ENCODE data around the gene SSR1. TPM values are rescaled to one million over a fixed set of nuclear protein-coding genes. Genes with fewer than 3 reads are reported as not detected.
"Not testable (repeated sequence)": the region's sequence is repeated elsewhere in the genome, so short reads cannot be mapped to it uniquely, and the experiment has no call there.

The SSR1 gene
- total RNA-seq, 5 donors from 2014 or later (not counting 1 experiment from before 2014, with no cell fraction given), result 75.7 to 111 (median 100) TPM

DNA sequence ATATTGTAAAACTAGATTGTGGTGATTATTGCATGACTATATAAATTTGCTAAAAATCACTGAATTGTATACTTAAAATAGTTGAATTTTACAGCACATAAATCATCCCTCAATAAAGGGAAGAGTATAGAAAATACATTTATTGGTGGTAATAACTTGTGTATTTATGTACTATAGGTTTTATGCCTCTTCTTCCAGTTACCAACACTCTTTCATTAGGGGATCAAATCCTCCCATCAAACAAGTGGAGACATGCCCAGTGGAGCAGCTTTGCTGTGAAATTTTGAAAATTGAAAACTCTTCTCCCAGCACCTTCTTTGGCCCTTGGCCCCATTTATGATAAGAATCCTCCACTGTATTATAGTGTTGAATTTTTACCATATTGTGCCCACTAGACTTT lies 10.1 kb upstream of the SSR1 start:
- ChIA-PET POLR2A (no interaction called here), CTCF (interaction anchor here in 1 of 2 donors (0.6 kb wide), 1 partner anchor 645 kb away, joined by 4 read pairs; no protein-coding TSS in a partner anchor)

DNA sequence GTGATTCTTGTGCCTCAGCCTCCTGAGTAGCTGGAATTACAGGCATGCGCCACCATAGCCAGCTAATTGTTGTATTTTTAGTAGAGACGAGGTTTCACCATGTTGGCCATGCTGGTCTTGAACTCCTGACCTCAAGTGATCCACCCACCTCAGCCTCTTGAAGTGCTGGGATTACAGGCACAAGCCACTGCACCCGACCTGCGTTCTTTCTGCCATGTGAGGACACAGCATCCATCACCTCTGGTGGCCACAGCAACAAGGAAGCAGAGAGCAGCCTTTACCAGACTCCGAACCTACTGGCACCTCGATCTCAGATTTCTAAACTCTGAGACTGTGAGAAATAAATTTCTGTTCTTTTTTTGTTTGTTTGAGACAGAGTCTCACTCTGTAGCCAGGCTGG lies 8.9 kb upstream of the SSR1 start:
- H3K27me3 ChIP-seq (replicated peaks in 1 of 2; ENCODE audit: control insufficient read depth in 2 of 2, extremely low read depth in 1 of 2, insufficient read depth in 2 of 2, low read length in 1 of 2); H3K36me3 Mint-ChIP-seq; H3K9me3 Mint-ChIP-seq; H3K4me3 Mint-ChIP-seq; H3K27me3 Mint-ChIP-seq; H3K27ac Mint-ChIP-seq; DNase-seq; H3K4me3 ChIP-seq (ENCODE audit: control insufficient read depth in 1 of 2, extremely low read depth in 1 of 2, low read length in 1 of 2); H3K4me1 Mint-ChIP-seq; CTCF ChIA-PET; H3K4me1 ChIP-seq (ENCODE audit: control insufficient read depth in 1 of 2, extremely low read depth in 1 of 2, insufficient read depth in 2 of 2, low read length in 2 of 2); H3K27ac ChIP-seq (ENCODE audit: low read length); H3K9me3 ChIP-seq; H3K36me3 ChIP-seq (ENCODE audit: control insufficient read depth in 2 of 2, extremely low read depth in 1 of 2, insufficient read depth in 1 of 2, low read length in 1 of 2); ATAC-seq (replicated peaks in 1 of 4); POLR2A ChIA-PET: not testable (repeated sequence)
- 80% methylated on average over 3 of the region's 6 CpGs for WGBS (ENCODE audit: insufficient coverage)

More for the DNA sequence above, 10.1 kb upstream of the SSR1 start:
- peaks cover 0 to 5% of the 10 kb centered on the region in 2 experiments for H3K27me3 ChIP-seq (replicated peaks in 1 of 2; ENCODE audit: control insufficient read depth in 2 of 2, extremely low read depth in 1 of 2, insufficient read depth in 2 of 2, low read length in 1 of 2)
- ATAC-seq (replicated peaks in 1 of 4) (no peak), DNase-seq (no peak)
- Mint-ChIP-seq H3K27me3 (peaks cover 3 to 4% of the 10 kb centered on the region in 2 donors), H3K4me1 (peaks cover 0 to 3% (median 0%) of the 10 kb centered on the region in 3 donors), H3K9me3 (peaks cover 0 to 4% (median 0%) of the 10 kb centered on the region in 3 donors), H3K27ac (no peak overlapping the region), H3K36me3 (no peaks in the 10 kb centered on the region), H3K4me3 (no peak overlapping the region)
- no peak overlapping the region for H3K4me3 ChIP-seq (ENCODE audit: control insufficient read depth in 1 of 2, extremely low read depth in 1 of 2, low read length in 1 of 2)
- no peak overlapping the region for H3K27ac ChIP-seq (ENCODE audit: low read length)
- no peaks in the 10 kb centered on the region for H3K9me3 ChIP-seq
- H3K4me1 ChIP-seq (ENCODE audit: control insufficient read depth in 1 of 2, extremely low read depth in 1 of 2, insufficient read depth in 2 of 2, low read length in 2 of 2), result no peaks in the 10 kb centered on the region
- no peaks in the 10 kb centered on the region for H3K36me3 ChIP-seq (ENCODE audit: control insufficient read depth in 2 of 2, extremely low read depth in 1 of 2, insufficient read depth in 1 of 2, low read length in 1 of 2)

DNA sequence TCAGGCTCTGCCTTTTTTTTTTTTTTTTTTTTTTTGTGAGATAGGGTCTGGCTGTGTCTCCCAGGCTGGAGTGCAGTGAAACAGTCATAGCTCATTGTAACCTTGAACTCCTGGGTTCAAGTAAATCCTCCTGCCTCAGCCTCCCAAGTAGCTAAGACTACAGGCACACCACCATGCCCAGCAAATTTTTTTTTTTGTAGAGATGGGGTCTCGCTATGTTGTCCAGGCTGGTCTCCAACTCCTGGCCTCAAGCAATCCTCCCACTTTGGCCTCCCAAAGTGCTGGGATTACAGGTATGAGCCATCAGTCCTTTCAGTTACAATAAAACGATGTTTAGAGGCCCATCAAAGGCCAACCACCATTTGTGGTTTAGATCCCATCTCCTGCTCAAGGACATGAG lies 6.4 kb upstream of the SSR1 start:
- ATAC-seq (replicated peaks in 1 of 4); H3K27ac ChIP-seq (ENCODE audit: low read length); H3K4me3 Mint-ChIP-seq; H3K36me3 Mint-ChIP-seq; H3K27ac Mint-ChIP-seq; H3K9me3 ChIP-seq; H3K27me3 Mint-ChIP-seq; H3K36me3 ChIP-seq (ENCODE audit: control insufficient read depth in 2 of 2, extremely low read depth in 1 of 2, insufficient read depth in 1 of 2, low read length in 1 of 2); POLR2A ChIA-PET; H3K4me3 ChIP-seq (ENCODE audit: control insufficient read depth in 1 of 2, extremely low read depth in 1 of 2, low read length in 1 of 2); H3K4me1 ChIP-seq (ENCODE audit: control insufficient read depth in 1 of 2, extremely low read depth in 1 of 2, insufficient read depth in 2 of 2, low read length in 2 of 2); H3K27me3 ChIP-seq (replicated peaks in 1 of 2; ENCODE audit: control insufficient read depth in 2 of 2, extremely low read depth in 1 of 2, insufficient read depth in 2 of 2, low read length in 1 of 2); H3K4me1 Mint-ChIP-seq; H3K9me3 Mint-ChIP-seq; DNase-seq: not testable (repeated sequence)
- WGBS (ENCODE audit: insufficient coverage), result 78% methylated on average over 1 of the region's 2 CpGs
- CTCF ChIA-PET, result interaction anchor here in 1 of 2 donors (0.6 kb wide), 2 partner anchors 72 to 768 kb away, joined by 3 to 4 read pairs; no protein-coding TSS in a partner anchor

DNA sequence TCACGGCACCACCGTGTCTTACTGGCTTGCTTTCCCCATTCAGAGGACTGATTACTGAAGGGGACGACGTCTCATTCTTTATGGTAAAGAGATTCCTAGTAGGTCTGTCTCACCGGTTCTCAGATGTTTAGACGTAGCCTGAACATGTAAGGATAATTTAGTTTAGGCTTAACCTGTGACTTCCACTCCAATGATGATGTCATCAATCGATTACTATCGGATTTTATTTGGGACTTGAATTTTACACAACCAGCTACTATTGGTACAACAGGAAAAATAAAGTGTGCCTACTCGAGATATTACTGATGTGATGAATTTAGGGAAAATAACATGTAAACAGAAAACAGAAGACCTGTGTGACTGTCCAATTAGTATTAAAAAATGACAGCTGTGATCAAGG lies 4.5 kb upstream of the SSR1 start:
- no peak overlapping the region for H3K4me3 Mint-ChIP-seq
- H3K9me3 Mint-ChIP-seq, result no peaks in the 10 kb centered on the region
- ATAC-seq (replicated peaks in 1 of 4) (no peak), DNase-seq (no peak)
- WGBS (ENCODE audit: insufficient coverage), result no CpG with 5 or more reads among the region's 9 CpGs
- POLR2A ChIA-PET, result no interaction called here
- Histone ChIP-seq H3K4me3 (ENCODE audit: control insufficient read depth in 1 of 2, extremely low read depth in 1 of 2, low read length in 1 of 2) (no peak overlapping the region), H3K27ac (ENCODE audit: low read length) (no peak overlapping the region), H3K9me3 (no peaks in the 10 kb centered on the region), H3K27me3 (replicated peaks in 1 of 2; ENCODE audit: control insufficient read depth in 2 of 2, extremely low read depth in 1 of 2, insufficient read depth in 2 of 2, low read length in 1 of 2) (no peaks in the 10 kb centered on the region), H3K36me3 (ENCODE audit: control insufficient read depth in 2 of 2, extremely low read depth in 1 of 2, insufficient read depth in 1 of 2, low read length in 1 of 2) (no peaks in the 10 kb centered on the region), H3K4me1 (ENCODE audit: control insufficient read depth in 1 of 2, extremely low read depth in 1 of 2, insufficient read depth in 2 of 2, low read length in 2 of 2) (peaks cover 2 to 12% of the 10 kb centered on the region in 2 experiments)
- H3K4me1 Mint-ChIP-seq, result peaks cover 12 to 14% (median 14%) of the 10 kb centered on the region in 3 donors
- H3K36me3 Mint-ChIP-seq, result no peaks in the 10 kb centered on the region
- CTCF ChIA-PET, result no interaction called here
- no peak overlapping the region for H3K27ac Mint-ChIP-seq
- no peaks in the 10 kb centered on the region for H3K27me3 Mint-ChIP-seq

DNA sequence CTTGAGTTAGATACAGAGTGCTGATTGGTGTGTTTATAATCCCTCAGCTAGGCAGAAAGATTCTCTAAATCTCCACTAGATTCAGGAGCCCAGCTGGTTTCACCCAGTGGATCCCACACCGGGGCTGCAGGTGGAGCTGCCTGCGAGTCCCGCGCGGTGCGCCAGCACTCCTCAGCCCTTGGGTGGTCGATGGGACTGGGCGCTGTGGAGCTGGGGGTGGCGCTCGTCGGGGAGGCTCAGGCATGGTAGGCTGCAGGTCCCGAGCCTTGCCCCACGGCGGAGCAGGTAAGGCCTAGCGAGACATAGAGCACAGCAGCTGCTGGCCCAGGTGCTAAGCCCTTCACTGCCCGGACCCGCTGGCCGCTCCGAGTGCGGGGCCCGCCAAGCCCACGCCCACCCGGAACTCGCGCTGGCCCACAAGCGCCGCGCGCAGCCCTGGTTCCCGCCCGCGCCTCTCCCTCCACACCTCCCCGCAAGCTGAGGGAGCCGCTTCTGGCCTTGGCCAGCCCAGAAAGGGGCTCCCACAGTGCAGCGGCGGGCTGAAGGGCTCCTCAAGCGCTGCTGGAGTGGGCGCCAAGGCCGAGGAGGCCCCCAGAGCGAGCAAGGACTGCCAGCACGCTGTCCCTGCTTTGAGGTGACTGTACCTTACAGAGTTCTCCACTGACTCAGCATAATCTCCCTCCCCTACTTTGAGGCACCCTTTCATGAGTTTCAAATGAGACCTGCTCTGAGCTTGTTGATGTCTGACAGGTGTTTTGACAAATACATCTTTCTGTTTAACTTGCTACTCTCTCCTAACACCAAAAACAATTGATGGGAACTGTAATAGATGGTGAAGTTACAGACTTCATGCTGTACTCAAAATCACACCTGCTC lies 3.9 kb upstream of the SSR1 start:
- Mint-ChIP-seq H3K4me3 (no peak overlapping the region), H3K36me3 (no peaks in the 10 kb centered on the region), H3K27ac (no peak overlapping the region), H3K4me1 (peaks cover 18 to 19% (median 19%) of the 10 kb centered on the region in 3 donors), H3K9me3 (no peaks in the 10 kb centered on the region), H3K27me3 (no peaks in the 10 kb centered on the region)
- ChIA-PET CTCF (interaction anchor here in 1 of 2 donors (0.6 kb wide), 1 partner anchor 297 kb away, joined by 3 read pairs; no protein-coding TSS in a partner anchor), POLR2A (no interaction called here)
- Histone ChIP-seq H3K27ac (ENCODE audit: low read length) (no peak overlapping the region), H3K27me3 (replicated peaks in 1 of 2; ENCODE audit: control insufficient read depth in 2 of 2, extremely low read depth in 1 of 2, insufficient read depth in 2 of 2, low read length in 1 of 2) (no peaks in the 10 kb centered on the region), H3K36me3 (ENCODE audit: control insufficient read depth in 2 of 2, extremely low read depth in 1 of 2, insufficient read depth in 1 of 2, low read length in 1 of 2) (no peaks in the 10 kb centered on the region), H3K9me3 (no peaks in the 10 kb centered on the region), H3K4me3 (ENCODE audit: control insufficient read depth in 1 of 2, extremely low read depth in 1 of 2, low read length in 1 of 2) (no peak overlapping the region), H3K4me1 (ENCODE audit: control insufficient read depth in 1 of 2, extremely low read depth in 1 of 2, insufficient read depth in 2 of 2, low read length in 2 of 2) (peaks cover 6 to 16% of the 10 kb centered on the region in 2 experiments)
- ATAC-seq (replicated peaks in 1 of 4) (no peak), DNase-seq (no peak)
- 93% methylated on average over 40 of the region's 41 CpGs for WGBS (ENCODE audit: insufficient coverage)

DNA sequence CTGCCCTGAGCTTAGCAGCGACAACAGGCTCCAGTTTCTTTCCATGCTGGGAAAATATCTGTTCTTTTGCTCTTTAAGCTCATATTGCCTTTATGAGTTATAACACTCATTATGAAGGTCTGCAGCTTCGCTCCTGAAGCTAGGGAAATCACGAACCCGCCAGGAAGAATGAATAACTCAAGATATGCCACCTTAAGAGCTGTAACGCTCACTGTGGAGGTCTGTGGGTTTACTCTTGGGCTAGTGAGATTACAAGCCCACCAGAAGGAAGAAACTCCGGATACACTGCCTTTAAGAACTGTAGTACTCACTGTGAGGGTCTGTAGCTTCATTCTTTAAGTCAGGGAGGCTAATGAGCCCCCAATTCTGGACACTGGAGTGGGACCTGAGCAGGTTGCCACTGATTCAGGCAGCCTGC lies 3.0 kb upstream of the SSR1 start:
- 91% methylated on average over 4 of the region's 6 CpGs for WGBS (ENCODE audit: insufficient coverage)
- CTCF ChIA-PET, result interaction anchor here in 1 of 2 donors (0.6 kb wide), 1 partner anchor 38 kb away, joined by 4 read pairs; no protein-coding TSS in a partner anchor

More for the DNA sequence above, 3.0 kb upstream of the SSR1 start:
- Mint-ChIP-seq H3K27ac (no peak overlapping the region), H3K36me3 (no peaks in the 10 kb centered on the region), H3K9me3 (no peaks in the 10 kb centered on the region), H3K27me3 (no peaks in the 10 kb centered on the region), H3K4me3 (no peak overlapping the region), H3K4me1 (peaks cover 25 to 28% (median 28%) of the 10 kb centered on the region in 3 donors)
- DNase-seq (no peak), ATAC-seq (replicated peaks in 1 of 4) (no peak)
- Histone ChIP-seq H3K4me3 (ENCODE audit: control insufficient read depth in 1 of 2, extremely low read depth in 1 of 2, low read length in 1 of 2) (no peak overlapping the region), H3K36me3 (ENCODE audit: control insufficient read depth in 2 of 2, extremely low read depth in 1 of 2, insufficient read depth in 1 of 2, low read length in 1 of 2) (no peaks in the 10 kb centered on the region), H3K9me3 (no peaks in the 10 kb centered on the region), H3K27me3 (replicated peaks in 1 of 2; ENCODE audit: control insufficient read depth in 2 of 2, extremely low read depth in 1 of 2, insufficient read depth in 2 of 2, low read length in 1 of 2) (no peaks in the 10 kb centered on the region), H3K4me1 (ENCODE audit: control insufficient read depth in 1 of 2, extremely low read depth in 1 of 2, insufficient read depth in 2 of 2, low read length in 2 of 2) (peaks cover 11 to 16% of the 10 kb centered on the region in 2 experiments), H3K27ac (ENCODE audit: low read length) (no peak overlapping the region)
- POLR2A ChIA-PET, result no interaction called here
